Endometrial microvascular endothelial cells (primary cell): ENCODE measurements around the gene MAGED1. TPM values are rescaled to one million over a fixed set of nuclear protein-coding genes. Genes with fewer than 3 reads are reported as not detected.
"Not testable (repeated sequence)": the region's sequence is repeated elsewhere in the genome, so short reads cannot be mapped to it uniquely, and the experiment has no call there.

Experiments
- in situ Hi-C: cut with HindIII; loops from 2 replicates; pipeline ENCODE4 v1.10.0; 2017; ENCODE audit warnings: low sequenced_read_pairs, low pct_unique_long_range_greater_than_20kb; ENCODE audit errors: inconsistent ontology term
- total RNA-seq: library from RNA; depleted of rRNA; stranded (reverse); fragments of >200 nt; gene quantifications from one replicate; pipeline ENCODE4 v1.2.3, GENCODE V29; 2015; ENCODE audit errors: inconsistent ontology term

MAGED1 gene
- total RNA-seq, 1 donor from 2014 or later = 122 TPM

DNA sequence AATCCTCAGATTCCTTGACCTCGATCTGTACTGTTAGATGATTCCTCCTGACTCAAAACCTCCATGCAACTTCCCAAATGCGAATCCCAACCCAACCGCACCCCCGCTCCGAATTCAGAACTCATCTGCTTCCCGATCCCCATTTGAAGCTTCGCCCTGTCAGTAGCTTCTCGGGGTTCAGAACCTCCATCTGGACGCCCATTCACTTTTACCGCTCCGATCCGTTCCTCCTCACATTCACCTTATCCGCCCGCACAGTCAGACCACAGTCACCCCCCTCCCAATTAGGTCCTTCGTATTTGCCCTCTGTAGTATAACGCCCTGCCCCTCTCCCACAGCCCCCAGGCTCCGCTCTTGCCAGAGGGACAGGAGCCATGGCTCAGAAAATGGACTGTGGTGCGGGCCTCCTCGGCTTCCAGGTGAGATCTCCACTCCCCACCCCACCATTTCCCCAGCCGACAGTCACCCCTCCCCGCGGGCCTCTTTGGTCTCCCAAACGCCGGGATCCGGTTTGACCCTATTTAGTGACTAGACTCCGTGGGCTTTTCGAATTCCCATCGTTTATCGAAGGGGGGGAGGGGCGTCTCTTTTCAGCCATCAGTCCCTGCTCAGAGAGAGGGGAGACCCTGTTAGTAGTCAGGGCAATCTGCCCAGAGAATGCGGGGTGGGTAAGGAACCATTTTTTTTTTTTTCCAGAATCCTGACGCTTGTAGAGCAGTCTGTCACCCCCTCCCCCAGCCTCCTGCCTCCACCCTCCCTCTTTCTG is 691 bp downstream of the MAGED1 start:
- in situ Hi-C loops = no loop called here

DNA sequence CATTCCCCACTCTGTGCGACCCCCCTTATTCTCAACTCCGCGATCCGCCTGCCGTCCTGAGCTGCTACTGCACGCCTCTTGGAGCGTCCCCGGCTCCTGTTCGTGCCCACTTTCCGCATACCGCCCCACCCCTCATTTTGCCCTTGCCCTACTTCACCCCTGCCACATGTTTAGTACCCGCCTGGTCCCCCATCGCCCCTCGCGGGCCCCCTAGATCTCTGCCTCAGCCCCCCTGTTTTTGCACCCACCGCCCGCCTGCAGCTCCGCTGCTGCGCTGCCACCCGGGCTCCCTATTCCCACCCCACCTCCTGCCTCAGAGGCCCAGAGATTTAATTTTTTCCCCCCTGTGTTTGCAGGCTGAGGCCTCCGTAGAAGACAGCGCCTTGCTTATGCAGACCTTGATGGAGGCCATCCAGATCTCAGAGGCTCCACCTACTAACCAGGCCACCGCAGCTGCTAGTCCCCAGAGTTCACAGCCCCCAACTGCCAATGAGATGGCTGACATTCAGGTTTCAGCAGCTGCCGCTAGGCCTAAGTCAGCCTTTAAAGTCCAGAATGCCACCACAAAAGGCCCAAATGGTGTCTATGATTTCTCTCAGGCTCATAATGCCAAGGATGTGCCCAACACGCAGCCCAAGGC is 1.4 kb downstream of the MAGED1 start:
- in situ Hi-C loops = no loop called here

DNA sequence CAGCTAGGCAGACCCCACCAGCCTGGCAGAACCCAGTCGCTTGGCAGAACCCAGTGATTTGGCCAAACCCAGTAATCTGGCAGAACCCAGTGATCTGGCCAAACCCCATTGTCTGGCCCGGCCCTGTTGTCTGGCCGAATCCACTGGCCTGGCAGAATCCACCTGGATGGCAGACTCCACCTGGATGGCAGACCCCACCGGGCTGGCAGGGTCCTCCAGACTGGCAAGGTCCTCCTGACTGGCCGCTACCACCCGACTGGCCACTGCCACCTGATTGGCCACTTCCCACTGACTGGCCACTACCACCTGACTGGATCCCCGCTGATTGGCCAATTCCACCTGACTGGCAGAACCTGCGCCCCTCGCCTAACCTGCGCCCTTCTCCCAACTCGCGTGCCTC is 3.2 kb downstream of the MAGED1 start:
- in situ Hi-C loops = no loop called here

DNA sequence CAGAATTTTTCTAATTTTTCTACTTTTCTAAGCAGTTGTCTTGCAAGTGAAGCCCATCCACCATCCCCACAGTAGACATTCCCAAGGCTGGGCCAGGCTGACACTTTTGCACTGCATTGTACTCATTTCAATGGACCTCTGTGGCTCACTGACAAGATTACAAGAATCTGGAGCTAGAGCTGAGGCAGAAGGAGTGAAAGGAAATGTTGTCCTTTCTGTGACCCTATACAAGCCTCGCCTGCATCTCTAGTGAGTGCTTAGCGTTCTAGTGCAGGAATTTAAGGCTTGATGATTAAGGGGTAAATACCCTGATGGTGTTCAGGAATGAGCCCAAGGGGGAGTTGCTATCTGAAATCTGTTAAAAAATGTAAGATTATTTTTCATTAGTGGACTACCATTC is 6.3 kb downstream of the MAGED1 start:
- in situ Hi-C loops = no loop called here

DNA sequence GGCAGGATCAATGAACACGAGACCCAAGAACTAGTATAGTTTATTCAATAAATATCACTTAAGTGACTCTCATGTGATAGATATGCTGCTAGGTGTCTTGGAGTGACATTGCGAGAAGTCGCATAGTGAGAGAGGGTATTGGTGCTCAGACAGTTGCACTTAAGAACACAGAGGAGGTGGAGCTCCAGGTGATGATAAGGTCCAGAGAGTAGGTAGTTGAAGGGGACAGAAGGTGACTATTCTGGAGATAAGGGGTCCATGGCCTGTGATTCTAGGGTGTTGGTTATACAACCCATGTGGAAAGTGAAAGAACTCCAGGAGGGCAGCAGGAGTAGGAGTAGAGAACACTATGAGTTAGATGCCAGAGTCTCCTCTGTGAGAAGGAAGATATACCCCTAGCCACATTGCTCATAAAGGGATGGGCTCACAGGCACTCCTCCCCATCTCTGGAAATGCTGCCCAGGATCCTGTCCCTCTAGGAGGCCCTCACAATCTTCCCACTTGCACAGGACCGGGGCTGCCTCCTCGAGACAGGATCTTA is 9.2 kb downstream of the MAGED1 start:
- in situ Hi-C loops = no loop called here

DNA sequence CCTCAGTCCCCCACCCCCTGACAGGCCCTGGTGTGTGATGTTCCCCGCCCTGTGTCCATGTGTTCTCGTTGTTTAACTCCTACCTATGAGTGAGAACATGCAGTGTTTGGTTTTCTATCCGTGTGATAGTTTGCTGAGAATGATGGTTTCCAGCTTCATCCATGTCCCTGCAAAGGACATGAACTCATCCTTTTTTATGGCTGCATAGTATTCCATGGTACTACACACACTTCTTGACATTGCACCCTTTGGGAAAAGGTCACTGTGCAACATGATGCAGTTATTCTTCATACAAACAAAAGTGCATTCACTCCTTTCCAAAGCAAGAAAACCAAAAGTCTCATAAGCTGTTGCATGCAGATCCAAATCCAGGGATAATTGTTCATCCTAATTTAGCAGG is 11.7 kb downstream of the MAGED1 start:
- in situ Hi-C loops = not testable (repeated sequence)

DNA sequence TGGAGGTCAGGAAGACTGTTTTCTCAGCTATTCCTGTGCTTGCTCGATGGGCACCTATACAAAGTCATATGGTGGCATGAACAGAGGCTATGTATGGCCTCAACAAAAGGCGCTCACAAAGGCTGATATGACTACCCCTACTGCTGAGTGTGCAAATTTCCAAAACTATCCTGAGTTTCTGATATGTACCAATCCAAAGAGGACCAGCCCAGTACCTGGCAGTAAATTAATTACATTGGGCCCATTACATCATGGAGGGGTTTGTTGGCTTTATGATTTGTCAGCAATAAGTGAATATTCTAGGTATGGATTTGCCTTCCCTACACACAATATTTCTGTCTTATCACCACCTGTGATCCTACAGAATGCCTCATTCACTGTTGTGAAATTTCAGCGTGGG is 12.3 kb downstream of the MAGED1 start:
- in situ Hi-C loops = no loop called here

DNA sequence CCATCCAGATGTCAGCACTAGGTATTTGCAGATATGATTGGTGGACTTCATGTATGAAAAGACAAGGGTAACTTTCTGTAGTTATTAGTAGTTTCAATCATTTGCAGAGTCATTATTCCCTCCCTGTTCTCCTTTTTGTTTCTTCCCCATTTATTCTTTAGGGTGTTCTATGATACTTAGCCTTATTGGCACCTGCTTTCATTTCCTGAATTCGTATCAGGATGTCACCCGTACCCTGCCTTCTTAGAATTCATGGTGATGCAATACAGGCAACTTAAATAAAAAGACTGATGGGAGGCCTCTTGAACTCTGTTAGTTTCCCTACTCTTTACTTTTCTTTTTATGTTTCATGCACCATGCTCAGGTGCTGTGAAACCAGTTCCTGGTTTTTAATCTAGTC is 24.2 kb downstream of the MAGED1 start:
- in situ Hi-C loops = no loop called here

DNA sequence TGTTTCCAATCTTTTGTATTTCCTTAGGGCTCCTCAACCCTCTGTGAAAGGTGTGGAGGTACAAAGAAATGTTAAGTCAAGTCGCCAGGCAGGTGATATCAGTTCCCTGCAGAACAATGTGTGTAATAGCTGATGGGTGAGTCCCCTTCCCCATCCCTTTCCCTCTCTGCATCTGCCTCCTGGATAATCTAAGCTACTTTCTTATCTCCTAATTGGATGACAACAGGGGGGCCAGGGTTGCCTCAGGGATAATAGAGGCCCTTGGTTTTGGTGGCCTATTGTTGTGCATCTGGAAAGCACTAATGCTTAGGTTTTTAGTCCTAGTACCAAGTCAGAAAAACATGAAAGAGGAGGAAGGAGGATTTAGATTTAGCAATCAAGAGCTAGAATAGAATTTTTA is 29.1 kb downstream of the MAGED1 start:
- in situ Hi-C loops = no loop called here

DNA sequence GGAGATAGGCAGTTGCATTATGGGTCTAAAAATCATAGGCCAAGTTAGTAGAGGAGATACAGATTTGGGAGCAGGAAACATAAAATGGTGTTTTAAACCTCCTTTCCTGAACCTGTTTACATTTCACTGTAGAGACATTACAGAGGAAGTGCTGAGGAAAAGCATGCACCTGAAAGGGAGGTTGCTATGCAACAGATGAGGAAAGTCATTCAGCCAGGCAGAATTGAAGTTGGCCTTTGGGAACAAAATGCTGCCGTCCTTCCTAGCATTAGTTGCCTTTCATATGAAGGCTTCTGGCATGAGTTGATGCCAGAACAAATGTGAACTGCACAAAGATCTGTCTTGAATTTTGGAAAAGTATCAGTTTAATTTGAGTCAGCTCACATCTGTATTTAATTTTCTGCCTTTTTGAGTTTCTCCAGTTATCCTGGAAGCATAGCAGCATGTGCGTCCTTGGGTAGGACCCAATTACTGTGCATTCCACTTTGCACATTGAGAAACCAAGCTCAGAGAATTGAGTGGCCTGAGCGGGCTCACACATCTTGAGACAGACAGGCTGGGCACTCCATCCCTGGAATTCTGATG is 38.2 kb downstream of the MAGED1 start:
- in situ Hi-C loops = no loop called here

Other genes starting within 250 kb of the MAGED1 start
- gene CENPVL2, start 210.8 kb upstream of the MAGED1 start, total RNA-seq = not detected
- gene CENPVL1, start 183.1 kb upstream of the MAGED1 start, total RNA-seq = not detected
- 6.3 TPM for gene GSPT2, start 150.2 kb upstream of the MAGED1 start, total RNA-seq
- 14.2 TPM for gene MAGED4B, start 175.6 kb downstream of the MAGED1 start, total RNA-seq